D721Med (cell line): ENCODE results near the gene TRPM3.

Experiments
- DNase-seq: peaks from one replicate; pipeline ENCODE4 v3.0.0; 2011; ENCODE audit warnings: low spot score; ENCODE audit not compliant: insufficient read length
- FAIRE-seq: peaks from 2 replicates; lab custom pipeline; 2011; peaks lifted over from hg19 to GRCh38; lab: Jason Lieb, UNC
- TF ChIP-seq, protein P1 (sequence below): IDR thresholded peaks from 2 replicates; pipeline ENCODE4 v1.5.1; 2012; ENCODE audit warnings: mild to moderate bottlenecking, control low read depth; ENCODE audit not compliant: insufficient read depth; ENCODE audit errors: missing control alignments

The TRPM3 gene

DNA sequence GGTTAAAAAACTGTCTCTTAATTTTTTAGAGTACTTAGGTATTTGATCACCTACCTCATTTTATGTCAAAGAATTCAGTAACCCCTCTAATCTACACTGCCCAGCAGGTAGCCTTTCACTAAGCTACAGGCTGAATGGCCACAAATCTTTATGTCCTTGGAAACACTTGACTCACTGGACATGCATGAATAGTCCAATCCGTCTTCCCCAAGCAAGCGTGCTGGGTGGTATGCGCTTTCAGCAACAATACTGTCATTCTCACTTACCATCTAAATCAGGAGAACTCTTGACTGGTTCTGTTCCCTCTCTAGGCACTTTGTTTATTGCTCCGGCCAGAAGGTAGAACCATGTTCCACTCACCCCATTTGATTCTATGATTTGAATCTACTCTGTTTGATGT is 73.1 kb downstream of the TRPM3 start:
- no peak for DNase-seq
- no peak for FAIRE-seq
- TF ChIP-seq, protein P1, sequence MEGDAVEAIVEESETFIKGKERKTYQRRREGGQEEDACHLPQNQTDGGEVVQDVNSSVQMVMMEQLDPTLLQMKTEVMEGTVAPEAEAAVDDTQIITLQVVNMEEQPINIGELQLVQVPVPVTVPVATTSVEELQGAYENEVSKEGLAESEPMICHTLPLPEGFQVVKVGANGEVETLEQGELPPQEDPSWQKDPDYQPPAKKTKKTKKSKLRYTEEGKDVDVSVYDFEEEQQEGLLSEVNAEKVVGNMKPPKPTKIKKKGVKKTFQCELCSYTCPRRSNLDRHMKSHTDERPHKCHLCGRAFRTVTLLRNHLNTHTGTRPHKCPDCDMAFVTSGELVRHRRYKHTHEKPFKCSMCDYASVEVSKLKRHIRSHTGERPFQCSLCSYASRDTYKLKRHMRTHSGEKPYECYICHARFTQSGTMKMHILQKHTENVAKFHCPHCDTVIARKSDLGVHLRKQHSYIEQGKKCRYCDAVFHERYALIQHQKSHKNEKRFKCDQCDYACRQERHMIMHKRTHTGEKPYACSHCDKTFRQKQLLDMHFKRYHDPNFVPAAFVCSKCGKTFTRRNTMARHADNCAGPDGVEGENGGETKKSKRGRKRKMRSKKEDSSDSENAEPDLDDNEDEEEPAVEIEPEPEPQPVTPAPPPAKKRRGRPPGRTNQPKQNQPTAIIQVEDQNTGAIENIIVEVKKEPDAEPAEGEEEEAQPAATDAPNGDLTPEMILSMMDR: no peak

DNA sequence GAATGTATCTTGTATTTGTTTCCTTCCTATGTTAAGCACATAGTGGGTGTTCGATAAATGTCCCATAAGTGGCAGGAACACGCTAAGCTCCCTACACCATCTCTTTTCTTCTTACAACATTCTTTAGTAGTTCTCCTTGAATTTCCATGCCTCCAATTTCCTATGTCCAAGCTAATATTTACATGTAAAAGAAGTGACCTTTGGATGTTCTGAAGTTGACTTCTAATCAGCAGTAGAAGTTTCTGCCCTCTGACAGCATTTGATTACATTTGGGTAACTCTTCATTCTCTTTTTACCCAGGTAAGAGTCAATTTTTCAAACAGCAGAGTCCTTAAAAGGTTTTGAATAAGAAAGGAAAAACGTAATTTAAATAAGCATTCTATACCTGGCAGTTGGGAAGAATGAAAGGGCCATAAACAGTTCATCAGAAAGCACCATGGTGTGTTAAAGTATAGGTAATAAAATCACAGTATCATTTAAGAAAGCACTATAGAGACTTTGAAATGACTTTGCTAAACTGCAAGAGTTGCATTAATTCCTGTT is 78.9 kb downstream of the TRPM3 start:
- TF ChIP-seq, protein P1: no peak
- FAIRE-seq: no peak
- no peak for DNase-seq

DNA sequence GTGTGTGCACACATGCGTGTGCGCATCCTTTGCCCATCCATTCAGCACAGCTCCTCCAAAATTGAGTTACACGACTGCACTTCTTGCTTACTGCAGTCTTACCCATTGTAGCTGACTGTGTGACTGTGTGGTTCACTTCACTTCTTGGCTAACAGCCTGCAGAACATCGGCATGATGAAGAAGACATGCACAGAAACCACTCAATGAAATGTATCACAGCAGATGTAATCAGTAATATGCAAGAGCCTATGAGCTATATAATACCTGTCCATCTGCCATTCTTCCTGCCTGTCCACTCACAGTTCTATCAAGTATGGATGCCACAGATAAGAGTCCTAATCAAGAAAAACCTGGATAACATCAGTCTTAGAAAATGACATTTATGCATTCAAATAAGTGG is 83.9 kb downstream of the TRPM3 start:
- TF ChIP-seq, protein P1: no peak
- FAIRE-seq (no peak), DNase-seq (no peak)

DNA sequence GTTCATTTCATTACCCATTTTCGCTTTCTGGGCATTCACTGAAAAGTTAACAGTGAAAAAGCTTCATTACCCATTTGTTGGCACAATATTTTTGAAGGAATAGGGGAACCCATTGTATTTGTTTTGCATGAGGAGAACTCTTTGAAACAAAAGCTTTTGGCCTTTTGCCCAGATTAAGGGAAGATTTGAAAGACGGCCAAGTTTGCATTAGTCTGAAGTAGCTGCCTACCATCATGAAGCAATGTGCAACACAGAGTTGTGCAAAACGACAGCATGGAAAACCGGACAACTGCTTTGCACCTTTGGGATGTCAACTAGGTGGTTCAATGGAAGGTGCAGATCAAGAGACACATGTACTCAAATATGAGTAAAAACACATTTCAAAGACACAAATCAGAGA is 84.9 kb downstream of the TRPM3 start:
- TF ChIP-seq, protein P1: no peak
- FAIRE-seq (no peak), DNase-seq (no peak)

DNA sequence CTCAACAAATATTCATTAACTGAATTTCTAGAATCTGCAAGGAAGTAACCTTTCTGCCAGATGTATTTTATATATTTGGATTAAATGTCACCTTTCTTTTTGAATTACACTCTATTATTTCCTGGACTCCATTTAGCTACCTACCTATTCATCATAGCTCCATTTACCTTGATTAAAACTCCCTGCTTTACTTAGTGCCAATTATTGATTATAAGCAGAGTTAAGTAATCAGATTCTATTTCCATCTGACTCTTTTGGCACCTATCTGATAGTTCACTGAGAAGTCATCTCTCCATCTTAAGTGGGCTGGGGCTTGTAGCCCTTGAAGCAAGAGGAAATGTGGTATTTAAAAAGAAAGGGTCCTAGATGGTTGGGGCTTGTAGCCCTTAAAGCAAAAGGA is 88.6 kb downstream of the TRPM3 start:
- DNase-seq (no peak), FAIRE-seq (no peak)
- TF ChIP-seq, protein P1: no peak

DNA sequence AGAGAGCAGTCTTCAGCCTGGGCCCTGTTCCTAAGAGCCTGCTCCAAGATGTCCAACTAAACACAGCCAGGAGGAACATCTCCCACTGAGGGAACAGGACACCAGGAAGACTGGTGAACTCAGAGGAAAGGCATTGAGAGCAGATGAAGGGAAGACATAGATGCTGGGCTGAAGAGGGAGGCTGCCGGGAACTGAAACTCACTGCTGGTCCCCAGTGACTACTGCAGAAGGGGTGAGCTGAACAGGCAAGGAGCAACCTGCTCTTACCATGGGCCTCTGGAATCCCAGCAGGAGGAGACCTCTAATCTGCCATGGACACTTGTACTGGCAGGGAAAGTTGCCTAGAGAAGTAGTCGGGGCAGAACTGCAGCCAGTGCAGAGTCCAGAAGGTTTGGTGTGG is 95.7 kb downstream of the TRPM3 start:
- FAIRE-seq: no peak
- no peak for DNase-seq
- TF ChIP-seq, protein P1: no peak

DNA sequence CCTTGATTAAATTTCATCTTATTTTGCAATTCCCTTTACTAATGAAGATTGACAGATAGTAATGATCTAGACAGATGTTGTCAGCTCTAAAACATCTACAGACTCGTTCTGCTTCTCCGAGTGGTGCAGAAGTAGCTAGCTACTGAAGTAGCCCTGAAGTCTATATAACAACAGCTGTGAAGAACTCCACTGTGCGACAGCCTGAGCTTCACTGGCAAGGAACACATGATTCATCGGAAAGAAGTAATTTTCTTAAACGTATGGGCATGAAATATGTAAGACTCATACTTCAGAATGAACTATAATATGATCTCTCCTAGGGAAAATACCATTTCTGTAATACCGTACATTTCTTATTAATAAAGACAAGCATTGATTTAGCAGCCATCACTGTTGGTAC is 96.2 kb downstream of the TRPM3 start:
- TF ChIP-seq, protein P1: no peak
- DNase-seq (no peak), FAIRE-seq (no peak)
